Right lobe of liver (tissue), 6 donors: ENCODE results near the gene GMDS. TPM values are rescaled to one million over a fixed set of nuclear protein-coding genes. Genes with fewer than 3 reads are reported as not detected.

Source experiments
- ATAC-seq, 4 donors: fragments of 200-7000 bp; cut with Tn5 transposase; one replicate each; pipeline ENCODE4 v1.9.1; 2020; ENCODE audit warnings: mild to moderate bottlenecking in 4 of 4, moderate library complexity in 4 of 4
- DNase-seq, 3 donors: peaks; one replicate each; pipeline ENCODE4 v3.0.0-alpha.2; 2020
- H3K27ac ChIP-seq, 3 donors: fragments of 200-600 bp; one replicate each; pipeline ENCODE4 v1.8.0; 2022
- H3K27me3 ChIP-seq, 2 donors: fragments of 200-600 bp; one replicate each; pipeline ENCODE4 v1.8.0; 2022
- H3K36me3 ChIP-seq, 4 donors: fragments of 200-600 bp; sonication (generic) in 1 of 4; one replicate each; pipeline versions ENCODE4 v1.5.1 to v1.8.0; 2017 to 2022; ENCODE audit warnings: control low read depth in 1 of 4
- H3K4me1 ChIP-seq, 4 donors: fragments of 200-600 bp; sonication (generic) in 1 of 4; one replicate each; pipeline versions ENCODE4 v1.5.1 to v1.8.0; 2017 to 2022; ENCODE audit warnings: control low read depth in 1 of 4
- H3K4me3 ChIP-seq, 3 donors: fragments of 200-600 bp; one replicate each; pipeline ENCODE4 v1.8.0; 2022
- H3K9me3 ChIP-seq, 4 donors: fragments of 200-600 bp; sonication (generic) in 1 of 4; one replicate each; pipeline versions ENCODE4 v1.5.1 to v1.8.0; 2017 to 2022; ENCODE audit warnings: control low read depth in 1 of 4
- CTCF ChIP-seq, 4 donors: fragments of 200-600 bp in 3 of 4; fragments of 450-650 bp in 1 of 4; IDR thresholded peaks; one replicate each; pipeline versions ENCODE4 v1.5.1 to v1.8.0; 2016 to 2022; ENCODE audit warnings: antibody characterized with exemption in 4 of 4, mild to moderate bottlenecking in 2 of 4
- POLR2A ChIP-seq: fragments of 450-650 bp; IDR thresholded peaks from one replicate; pipeline ENCODE4 v1.6.1; 2017; ENCODE audit warnings: antibody characterized with exemption, mild to moderate bottlenecking
- WGBS: methylation state at CpG from one replicate; pipeline ENCODE4 v1.1.6; 2018; ENCODE audit warnings: low coverage, low lambda C conversion rate; ENCODE audit not compliant: insufficient coverage; ENCODE audit errors: missing lambda C conversion rate; 5-methylcytosine and 5-hydroxymethylcytosine counted together
- intact Hi-C, 2 donors: fragments of 100-400 bp; cut with DNase I; formaldehyde crosslinking; loops; one replicate each; pipeline versions ENCODE4 v1.11.2 to v1.14.1; 2022
- total RNA-seq, 6 experiments: library from RNA; depleted of rRNA in 2 of 6; stranded (reverse); fragments of >200 nt in 2 of 6; fragmentation: NEBNext Ultra II Directional in 3 of 6; extraction: Animal tissue kit (Norgen Biotek cat#: 25700) in 3 of 6; gene quantifications; one replicate each; pipeline versions ENCODE4 v1.1.0 to v1.2.4, GENCODE V29; 2016 to 2023
- donor health status: DM: no; HTN: yes; CAD: no.
- donor health status: DM: no; HTN: no; CAD: no.
- donor health status: DM: no; HTN: no; CAD: no.
- donor health status: DM: no; HTN: yes; CAD: no.
- donor health status: DM: no; HTN: yes; CAD: no.

The GMDS gene
- total RNA-seq, 6 experiments from 2014 or later: 15.9 to 34.4 (median 23.4) TPM

- peak overlapping the region in 2 of 3 donors; percentile 62 to 66 for H3K27ac ChIP-seq
- H3K9me3 ChIP-seq: no peaks in the 10 kb centered on the region
- no peaks in the 10 kb centered on the region for H3K27me3 ChIP-seq
- intact Hi-C loops: no loop called here
- no peaks in the 10 kb centered on the region for H3K36me3 ChIP-seq
- DNase-seq (no peak), ATAC-seq (peak; percentile 6 to 40 (median 22))
- peaks cover 0 to 18% (median 7%) of the 10 kb centered on the region in 4 donors for H3K4me1 ChIP-seq
- WGBS: 46% methylated on average over 3 of the region's 3 CpGs
- H3K4me3 ChIP-seq: peak overlapping the region in 2 of 3 donors; percentile 19 to 30
- TF ChIP-seq CTCF (IDR thresholded peaks at IDR 0.05): no peak
- TF ChIP-seq POLR2A: no peak
Observed at GRCh38 chr6:1832358-1832757, 413.0 kb downstream of the GMDS start.

- TF ChIP-seq POLR2A: no peak
- no peak for TF ChIP-seq CTCF (IDR thresholded peaks at IDR 0.05)
- Histone ChIP-seq H3K4me3 (no peak overlapping the region), H3K4me1 (peaks cover 0 to 11% (median 6%) of the 10 kb centered on the region in 4 donors), H3K27me3 (no peaks in the 10 kb centered on the region), H3K9me3 (no peaks in the 10 kb centered on the region), H3K27ac (no peak overlapping the region), H3K36me3 (no peaks in the 10 kb centered on the region)
- intact Hi-C loops: no loop called here
- DNase-seq (no peak), ATAC-seq (no peak)
- WGBS: 100% methylated on average over 1 of the region's 1 CpG
Observed at GRCh38 chr6:1827984-1828793, 417.2 kb downstream of the GMDS start.

DNA sequence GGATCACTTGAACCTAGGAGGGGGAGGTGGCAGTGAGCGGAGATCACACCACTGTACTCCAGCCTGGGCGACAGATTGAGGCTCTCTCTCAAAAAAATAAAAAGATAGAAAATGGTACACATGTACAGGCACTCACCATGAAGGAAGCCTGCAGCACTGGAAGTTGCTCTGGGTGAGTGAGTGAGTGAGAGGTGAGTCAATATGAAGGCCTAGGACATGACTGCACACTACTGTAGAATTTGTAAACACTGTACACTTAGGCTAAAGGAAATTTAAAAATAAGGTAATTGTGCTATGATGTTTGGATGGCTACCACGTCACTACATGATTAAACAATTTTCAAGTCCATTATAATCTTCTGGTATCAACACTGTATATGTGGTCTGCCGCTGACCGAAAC is 419.5 kb downstream of the GMDS start:
- ATAC-seq (no peak), DNase-seq (no peak)
- Histone ChIP-seq H3K4me3 (no peak overlapping the region), H3K9me3 (no peaks in the 10 kb centered on the region), H3K27me3 (no peaks in the 10 kb centered on the region), H3K4me1 (no peaks in the 10 kb centered on the region), H3K36me3 (no peaks in the 10 kb centered on the region), H3K27ac (no peak overlapping the region)
- WGBS: 92% methylated on average over 4 of the region's 5 CpGs
- intact Hi-C loops: no loop called here
- TF ChIP-seq CTCF (IDR thresholded peaks at IDR 0.05) (no peak), POLR2A (no peak)

DNA sequence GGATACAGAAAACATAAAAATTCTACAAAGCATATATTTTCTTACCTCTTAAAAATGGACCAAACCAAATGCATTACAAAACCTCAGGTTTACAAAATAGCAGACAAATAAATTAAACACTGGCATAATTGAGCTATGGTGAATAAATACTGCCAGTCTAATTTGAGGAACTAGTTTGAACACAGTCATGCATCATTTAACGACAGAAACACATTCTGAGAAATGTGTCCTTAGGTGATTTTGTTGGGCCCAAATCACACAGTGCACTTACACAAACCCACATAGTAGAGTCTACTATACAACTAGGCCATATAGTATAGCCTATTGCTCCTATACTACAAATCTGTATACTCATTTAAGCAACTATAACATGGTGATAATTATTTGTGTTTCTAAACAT is 420.1 kb downstream of the GMDS start:
- WGBS: 91% methylated on average over 1 of the region's 1 CpG
- no peaks in the 10 kb centered on the region for H3K36me3 ChIP-seq
- ATAC-seq (no peak), DNase-seq (no peak)
- no peak overlapping the region for H3K4me3 ChIP-seq
- H3K4me1 ChIP-seq: peaks cover 0 to 6% (median 2%) of the 10 kb centered on the region in 4 donors
- H3K27ac ChIP-seq: no peak overlapping the region
- no peaks in the 10 kb centered on the region for H3K9me3 ChIP-seq
- no peak for TF ChIP-seq CTCF (IDR thresholded peaks at IDR 0.05)
- no peak for TF ChIP-seq POLR2A
- intact Hi-C loops: no loop called here
- H3K27me3 ChIP-seq: no peaks in the 10 kb centered on the region
